Pancreas (tissue), 10 donors: Measurements from ENCODE around the gene TM9SF1. TPM values are rescaled to one million over a fixed set of nuclear protein-coding genes. Genes with fewer than 3 reads are reported as not detected.
A peak's percentile ranks its signal among the peaks of the same experiment; 100 is the strongest.

ENCODE experiments used
- ATAC-seq, 4 donors: fragments of 200-7000 bp; cut with Tn5 transposase; one replicate each; pipeline versions ENCODE4 v1.8.0 to v1.9.1; 2020; ENCODE audit warnings: mild to moderate bottlenecking in 4 of 4, moderate library complexity in 4 of 4
- DNase-seq, 6 donors: peaks; one replicate each; pipeline ENCODE4 v3.0.0-alpha.2; 2020
- FAIRE-seq: peaks from 2 replicates; lab custom pipeline; 2012; peaks lifted over from hg19 to GRCh38; lab: Jason Lieb, UNC
- H3K27ac ChIP-seq, 4 donors: fragments of 200-600 bp; sonication (generic); 1 replicate in 3 of 4; 2 replicates in 1 of 4; pipeline versions ENCODE4 v1.5.0 to v1.8.0; 2020
- H3K27me3 ChIP-seq, 4 donors: fragments of 200-600 bp; one replicate each; pipeline ENCODE4 v1.8.0; 2021
- H3K36me3 ChIP-seq, 3 donors: fragments of 200-600 bp; sonication (generic) in 1 of 3; one replicate each; pipeline versions ENCODE4 v1.5.0 to v1.8.0; 2020 to 2021
- H3K4me1 ChIP-seq, 3 donors: fragments of 200-600 bp; one replicate each; pipeline ENCODE4 v1.8.0; 2021
- H3K4me3 ChIP-seq, 4 donors: fragments of 200-600 bp; sonication (generic) in 2 of 4; one replicate each; pipeline versions ENCODE4 v1.5.0 to v1.8.0; 2020 to 2021
- H3K9me3 ChIP-seq, 4 donors: fragments of 200-600 bp; one replicate each; pipeline ENCODE4 v1.8.0; 2021
- WGBS, 2 donors: extraction: QIAGEN DNeasy Blood & Tissue Kit; methylation state at CpG; one replicate each; pipeline ENCODE4 v1.1.7; 2013; 5-methylcytosine and 5-hydroxymethylcytosine counted together
- intact Hi-C, 3 donors: fragments of 100-400 bp; cut with DNase I; formaldehyde crosslinking; loops; one replicate each; pipeline versions ENCODE4 v1.11.1 to v1.14.2; 2022
- polyA plus RNA-seq, 2 donors: library from polyadenylated mRNA; stranded (reverse); fragments of 200-250 nt; gene quantifications; one replicate each; pipeline ENCODE4 v1.2.3, GENCODE V29; 2013
- total RNA-seq, 6 donors: library from RNA; stranded (reverse); fragmentation: NEBNext Ultra II Directional in 4 of 6; extraction: Animal tissue kit (Norgen Biotek cat#: 25700) in 4 of 6; gene quantifications; one replicate each; pipeline versions ENCODE4 v1.2.1 to v1.2.4, GENCODE V29; 2021 to 2023
- TF ChIP-seq, protein P1 (sequence below), 4 donors: fragments of 200-600 bp; sonication (generic) in 3 of 4; IDR thresholded peaks; one replicate each; pipeline versions ENCODE4 v1.5.0 to v1.8.0; 2021; ENCODE audit warnings: antibody characterized with exemption in 4 of 4
- donor health status: healthy with polysubstance abuse.
- donor health status: DM: no; HTN: no; CAD: no; lungs with moderate emphysema.
- donor health status: DM: no; HTN: no; CAD: no.
- donor health status: control.
- donor health status: control.
- donor health status: Bipolar disorder and iron deficiency.
- donor health status: DM: yes; HTN: yes; CAD: no.
- donor health status: DM: no; HTN: no; CAD: no.
- donor health status: DM: no; HTN: no; CAD: no.
- donor health status: DM: yes; HTN: yes; CAD: no.

TM9SF1 gene
- total and polyA plus RNA-seq, 8 donors: 20.5 to 46.8 (median 37.9) TPM

DNA sequence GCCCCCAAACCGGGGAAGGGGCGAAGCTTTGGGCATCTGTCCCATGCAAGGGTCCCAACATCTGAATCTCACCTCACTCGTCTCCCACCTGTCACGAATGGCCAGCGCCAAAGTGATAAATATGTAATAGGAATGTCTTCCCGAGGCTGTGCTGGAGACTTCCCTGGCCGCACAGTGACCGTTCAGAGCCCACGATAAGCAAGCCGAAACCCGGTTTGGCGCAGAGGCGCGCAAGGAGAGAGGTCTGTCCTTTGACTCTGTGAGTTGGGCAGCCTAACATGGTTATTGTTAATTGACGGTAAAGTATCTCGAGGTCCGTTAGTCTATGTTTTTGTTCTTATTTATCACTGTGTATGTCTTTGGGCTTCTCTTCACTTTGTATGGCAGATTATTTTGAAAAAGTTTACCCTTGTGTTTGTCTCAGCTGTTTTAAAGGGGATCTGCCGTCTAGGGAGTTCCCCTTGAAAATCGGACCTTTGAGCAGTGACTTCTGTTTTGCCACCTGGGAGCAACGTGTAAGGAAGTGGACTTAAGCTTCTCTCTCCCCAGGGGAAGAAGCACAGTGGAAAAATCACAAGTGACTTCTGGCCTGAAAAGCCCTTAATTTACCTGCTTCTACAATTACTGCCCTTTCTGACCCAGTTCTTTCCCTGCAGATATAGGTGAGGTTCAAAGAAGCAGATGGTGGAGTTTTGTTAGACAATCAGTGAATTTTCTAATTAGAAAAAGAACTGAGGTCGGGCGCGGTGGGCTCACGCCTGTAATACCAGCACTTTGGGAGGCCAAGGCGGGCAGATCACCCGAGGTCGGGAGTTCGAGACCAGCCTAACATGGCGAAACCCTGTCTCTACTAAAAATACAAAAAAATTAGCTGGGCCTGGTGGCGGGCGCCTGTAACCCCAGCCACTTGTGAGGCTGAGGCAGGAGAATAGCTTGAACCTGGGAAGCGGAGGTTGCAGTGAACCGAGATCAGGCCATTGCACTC is 1.1 kb upstream of the TM9SF1 start:
- Histone ChIP-seq H3K9me3 (no peaks in the 10 kb centered on the region), H3K4me3 (peak overlapping the region; percentile 59 to 99 (median 96)), H3K27ac (peak overlapping the region; percentile 94 to 100 (median 99)), H3K27me3 (no peaks in the 10 kb centered on the region), H3K4me1 (peaks cover 0 to 26% (median 4%) of the 10 kb centered on the region in 3 donors), H3K36me3 (peaks cover 0 to 6% (median 0%) of the 10 kb centered on the region in 3 donors)
- intact Hi-C loops: no loop called here
- ATAC-seq (peak; percentile 29 to 60 (median 46)), FAIRE-seq (no peak), DNase-seq (no peak)
- TF ChIP-seq, protein P1, sequence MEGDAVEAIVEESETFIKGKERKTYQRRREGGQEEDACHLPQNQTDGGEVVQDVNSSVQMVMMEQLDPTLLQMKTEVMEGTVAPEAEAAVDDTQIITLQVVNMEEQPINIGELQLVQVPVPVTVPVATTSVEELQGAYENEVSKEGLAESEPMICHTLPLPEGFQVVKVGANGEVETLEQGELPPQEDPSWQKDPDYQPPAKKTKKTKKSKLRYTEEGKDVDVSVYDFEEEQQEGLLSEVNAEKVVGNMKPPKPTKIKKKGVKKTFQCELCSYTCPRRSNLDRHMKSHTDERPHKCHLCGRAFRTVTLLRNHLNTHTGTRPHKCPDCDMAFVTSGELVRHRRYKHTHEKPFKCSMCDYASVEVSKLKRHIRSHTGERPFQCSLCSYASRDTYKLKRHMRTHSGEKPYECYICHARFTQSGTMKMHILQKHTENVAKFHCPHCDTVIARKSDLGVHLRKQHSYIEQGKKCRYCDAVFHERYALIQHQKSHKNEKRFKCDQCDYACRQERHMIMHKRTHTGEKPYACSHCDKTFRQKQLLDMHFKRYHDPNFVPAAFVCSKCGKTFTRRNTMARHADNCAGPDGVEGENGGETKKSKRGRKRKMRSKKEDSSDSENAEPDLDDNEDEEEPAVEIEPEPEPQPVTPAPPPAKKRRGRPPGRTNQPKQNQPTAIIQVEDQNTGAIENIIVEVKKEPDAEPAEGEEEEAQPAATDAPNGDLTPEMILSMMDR (IDR thresholded peaks at IDR 0.05): no peak
- 13 to 15% methylated on average over 33 of the region's 33 CpGs for WGBS, 2 donors

DNA sequence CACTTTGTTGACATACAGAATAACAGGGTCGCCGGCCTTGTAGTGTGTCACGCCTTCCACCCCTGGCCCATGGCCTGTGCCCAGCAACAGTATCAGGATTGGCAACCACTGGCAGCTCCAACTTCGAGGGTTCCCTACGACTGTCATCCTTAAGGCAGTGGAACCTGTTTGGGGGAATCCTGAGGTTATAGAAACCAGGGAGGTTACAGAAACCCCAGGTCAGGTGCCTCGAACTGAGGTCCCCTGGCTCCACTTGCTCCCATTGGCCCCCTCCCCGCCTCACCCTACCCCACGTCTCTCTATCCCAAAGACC is 412 bp downstream of the TM9SF1 start:
- peak overlapping the region; percentile 94 to 100 (median 99) for H3K27ac ChIP-seq
- 15 to 23% methylated on average over 8 of the region's 8 CpGs for WGBS, 2 donors
- ATAC-seq (no peak), DNase-seq (no peak), FAIRE-seq (no peak)
- intact Hi-C loops: no loop called here
- H3K4me3 ChIP-seq: peak overlapping the region; percentile 59 to 99 (median 96)
- peaks cover 0 to 6% (median 0%) of the 10 kb centered on the region in 3 donors for H3K36me3 ChIP-seq
- no peaks in the 10 kb centered on the region for H3K27me3 ChIP-seq
- H3K9me3 ChIP-seq: no peaks in the 10 kb centered on the region
- TF ChIP-seq, protein P1 (IDR thresholded peaks at IDR 0.05): no peak
- H3K4me1 ChIP-seq: peaks cover 0 to 26% (median 4%) of the 10 kb centered on the region in 3 donors

DNA sequence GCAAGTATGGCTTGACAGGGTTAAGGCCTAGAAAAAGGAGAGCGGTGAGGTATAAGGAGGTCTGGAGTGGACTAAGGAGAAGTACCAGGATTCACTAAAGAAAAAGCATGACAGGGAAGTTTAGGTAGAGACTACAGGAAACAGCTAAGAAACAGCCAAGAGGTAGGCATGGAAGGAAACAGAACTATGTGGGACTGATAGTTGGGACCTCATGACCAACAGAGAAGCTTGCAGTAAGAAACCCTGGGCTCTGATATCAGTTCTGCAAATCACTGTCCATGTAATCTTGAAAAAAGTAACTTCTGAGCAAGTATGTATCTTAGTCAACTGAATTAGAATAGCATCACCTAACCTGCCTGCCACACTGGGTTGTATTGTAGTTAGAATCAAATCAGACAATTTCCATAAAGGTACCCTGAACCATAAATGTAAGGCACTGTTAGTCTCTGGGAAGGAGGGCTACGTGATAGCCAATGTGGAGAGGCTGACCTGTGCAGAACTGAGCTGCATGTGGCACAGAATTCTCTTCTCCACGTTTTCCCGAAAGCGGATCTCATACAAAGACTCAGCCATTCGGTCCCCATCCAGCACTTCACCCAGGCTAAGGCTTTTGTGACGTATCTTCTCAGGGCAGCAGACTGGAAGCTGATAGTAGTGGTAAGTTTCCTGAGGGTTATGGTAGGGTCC is 912 bp downstream of the TM9SF1 start:
- H3K4me3 ChIP-seq: peak overlapping the region; percentile 59 to 99 (median 96)

DNA sequence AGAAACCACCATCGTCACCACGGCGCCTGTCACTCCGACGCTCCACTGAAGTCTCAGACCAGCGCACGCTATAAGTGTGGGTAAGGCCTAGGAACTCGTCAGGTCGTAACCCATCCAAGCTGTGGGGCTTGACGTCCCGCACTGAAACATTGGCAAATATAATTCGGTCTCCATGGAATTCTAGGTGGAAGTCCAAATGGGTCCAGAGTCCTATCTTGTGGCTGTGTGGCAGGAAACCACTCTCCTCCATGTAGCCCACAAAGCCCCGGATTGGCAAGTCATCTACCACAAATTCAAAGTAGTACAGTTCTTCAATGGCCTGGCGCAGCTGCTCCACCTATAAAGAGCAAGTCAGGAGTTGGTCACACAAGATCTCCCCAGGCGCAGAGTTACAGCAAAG is 2.3 kb downstream of the TM9SF1 start:
- TF ChIP-seq, protein P1 (IDR thresholded peaks at IDR 0.05): no peak
- Histone ChIP-seq H3K4me3 (no peak overlapping the region), H3K4me1 (peaks cover 0 to 19% (median 4%) of the 10 kb centered on the region in 3 donors), H3K27ac (no peak overlapping the region), H3K9me3 (no peaks in the 10 kb centered on the region), H3K36me3 (peaks cover 0 to 6% (median 0%) of the 10 kb centered on the region in 3 donors), H3K27me3 (no peaks in the 10 kb centered on the region)
- no peak for ATAC-seq
- no peak for DNase-seq
- 94% methylated on average over 15 of the region's 15 CpGs for WGBS, 2 donors
- FAIRE-seq: no peak
- intact Hi-C loops: no loop called here

More for the DNA sequence above, 912 bp downstream of the TM9SF1 start:
- intact Hi-C loops: no loop called here
- no peak for DNase-seq
- Histone ChIP-seq H3K9me3 (no peaks in the 10 kb centered on the region), H3K27me3 (no peaks in the 10 kb centered on the region), H3K27ac (peak overlapping the region; percentile 94 to 100 (median 99)), H3K4me1 (peaks cover 0 to 26% (median 4%) of the 10 kb centered on the region in 3 donors), H3K36me3 (peaks cover 0 to 6% (median 0%) of the 10 kb centered on the region in 3 donors)
- no peak for FAIRE-seq
- 46 to 56% methylated on average over 7 of the region's 7 CpGs for WGBS, 2 donors
- ATAC-seq: no peak
- TF ChIP-seq, protein P1 (IDR thresholded peaks at IDR 0.05): no peak
